ENCODE measurements around the gene SH3GL1.

The SH3GL1 gene

GRCh38 chr19:4376991-4377781 lies 23.2 kb downstream of the SH3GL1 start:
- H3K36me3 ChIP-seq (ENCODE audit: insufficient read depth, insufficient read length, low read length), result peaks cover 35% of the 10 kb centered on the region
- H3K9me3 ChIP-seq (ENCODE audit: insufficient read depth, low read length), result no peaks in the 10 kb centered on the region
- TF ChIP-seq SUZ12 (IDR thresholded peaks at IDR 0.05; ENCODE audit: extremely low read depth, insufficient read depth, insufficient read length) (no peak), YY1 (IDR thresholded peaks at IDR 0.05; ENCODE audit: insufficient read depth, insufficient read length) (no peak), ZNF274 (IDR thresholded peaks at IDR 0.05; ENCODE audit: low read depth, low read length) (no peak)
- H3K4me1 ChIP-seq (ENCODE audit: insufficient read depth, insufficient read length), result peaks cover 37% of the 10 kb centered on the region
- H3K27me3 ChIP-seq (ENCODE audit: insufficient read depth, insufficient read length), result no peaks in the 10 kb centered on the region
- no peak overlapping the region for H3K9ac ChIP-seq (ENCODE audit: insufficient read length, low read depth)
- DNase-seq (ENCODE audit: low read depth, low spot score), result no peak
- no peak overlapping the region for H3K4me3 ChIP-seq (ENCODE audit: insufficient read length, low read depth)

GRCh38 chr19:4376671-4376990 lies 23.7 kb downstream of the SH3GL1 start:
- no peak for DNase-seq (ENCODE audit: low read depth, low spot score)
- no peak for TF ChIP-seq YY1 (IDR thresholded peaks at IDR 0.05; ENCODE audit: insufficient read depth, insufficient read length)
- no peak for TF ChIP-seq SUZ12 (IDR thresholded peaks at IDR 0.05; ENCODE audit: extremely low read depth, insufficient read depth, insufficient read length)
- TF ChIP-seq ZNF274 (IDR thresholded peaks at IDR 0.05; ENCODE audit: low read depth, low read length), result no peak
- Histone ChIP-seq H3K9me3 (ENCODE audit: insufficient read depth, low read length) (no peaks in the 10 kb centered on the region), H3K9ac (ENCODE audit: insufficient read length, low read depth) (no peak overlapping the region), H3K36me3 (ENCODE audit: insufficient read depth, insufficient read length, low read length) (peaks cover 40% of the 10 kb centered on the region), H3K4me3 (ENCODE audit: insufficient read length, low read depth) (no peak overlapping the region), H3K4me1 (ENCODE audit: insufficient read depth, insufficient read length) (peaks cover 38% of the 10 kb centered on the region), H3K27me3 (ENCODE audit: insufficient read depth, insufficient read length) (no peaks in the 10 kb centered on the region)

GRCh38 chr19:4376028-4376670 lies 24.2 kb downstream of the SH3GL1 start:
- no peaks in the 10 kb centered on the region for H3K27me3 ChIP-seq (ENCODE audit: insufficient read depth, insufficient read length)
- H3K4me1 ChIP-seq (ENCODE audit: insufficient read depth, insufficient read length), result peaks cover 39% of the 10 kb centered on the region
- H3K9me3 ChIP-seq (ENCODE audit: insufficient read depth, low read length), result no peaks in the 10 kb centered on the region
- peaks cover 43% of the 10 kb centered on the region for H3K36me3 ChIP-seq (ENCODE audit: insufficient read depth, insufficient read length, low read length)
- TF ChIP-seq YY1 (IDR thresholded peaks at IDR 0.05; ENCODE audit: insufficient read depth, insufficient read length) (no peak), SUZ12 (IDR thresholded peaks at IDR 0.05; ENCODE audit: extremely low read depth, insufficient read depth, insufficient read length) (no peak), ZNF274 (IDR thresholded peaks at IDR 0.05; ENCODE audit: low read depth, low read length) (no peak)
- DNase-seq (ENCODE audit: low read depth, low spot score), result no peak
- no peak overlapping the region for H3K4me3 ChIP-seq (ENCODE audit: insufficient read length, low read depth)
- no peak overlapping the region for H3K9ac ChIP-seq (ENCODE audit: insufficient read length, low read depth)

GRCh38 chr19:4375164-4376027 lies 25.0 kb downstream of the SH3GL1 start:
- Histone ChIP-seq H3K9me3 (ENCODE audit: insufficient read depth, low read length) (no peaks in the 10 kb centered on the region), H3K9ac (ENCODE audit: insufficient read length, low read depth) (no peak overlapping the region), H3K36me3 (ENCODE audit: insufficient read depth, insufficient read length, low read length) (peaks cover 45% of the 10 kb centered on the region), H3K4me1 (ENCODE audit: insufficient read depth, insufficient read length) (peaks cover 39% of the 10 kb centered on the region), H3K27me3 (ENCODE audit: insufficient read depth, insufficient read length) (no peaks in the 10 kb centered on the region), H3K4me3 (ENCODE audit: insufficient read length, low read depth) (no peak overlapping the region)
- no peak for DNase-seq (ENCODE audit: low read depth, low spot score)
- TF ChIP-seq SUZ12 (IDR thresholded peaks at IDR 0.05; ENCODE audit: extremely low read depth, insufficient read depth, insufficient read length) (no peak), ZNF274 (IDR thresholded peaks at IDR 0.05; ENCODE audit: low read depth, low read length) (no peak), YY1 (IDR thresholded peaks at IDR 0.05; ENCODE audit: insufficient read depth, insufficient read length) (no peak)

- Histone ChIP-seq H3K4me3 (ENCODE audit: insufficient read length, low read depth) (no peak overlapping the region), H3K4me1 (ENCODE audit: insufficient read depth, insufficient read length) (peaks cover 43% of the 10 kb centered on the region), H3K27me3 (ENCODE audit: insufficient read depth, insufficient read length) (no peaks in the 10 kb centered on the region), H3K9ac (ENCODE audit: insufficient read length, low read depth) (peak overlapping the region; percentile 33), H3K9me3 (ENCODE audit: insufficient read depth, low read length) (no peaks in the 10 kb centered on the region), H3K36me3 (ENCODE audit: insufficient read depth, insufficient read length, low read length) (peaks cover 38% of the 10 kb centered on the region)
- DNase-seq (ENCODE audit: low read depth, low spot score), result no peak
- no peak for TF ChIP-seq YY1 (IDR thresholded peaks at IDR 0.05; ENCODE audit: insufficient read depth, insufficient read length)
- no peak for TF ChIP-seq ZNF274 (IDR thresholded peaks at IDR 0.05; ENCODE audit: low read depth, low read length)
- no peak for TF ChIP-seq SUZ12 (IDR thresholded peaks at IDR 0.05; ENCODE audit: extremely low read depth, insufficient read depth, insufficient read length)
Observed at GRCh38 chr19:4374498-4375163, 25.7 kb downstream of the SH3GL1 start.

GRCh38 chr19:4373601-4374497 lies 26.5 kb downstream of the SH3GL1 start:
- H3K27me3 ChIP-seq (ENCODE audit: insufficient read depth, insufficient read length), result no peaks in the 10 kb centered on the region
- H3K36me3 ChIP-seq (ENCODE audit: insufficient read depth, insufficient read length, low read length), result peaks cover 35% of the 10 kb centered on the region
- no peak for DNase-seq (ENCODE audit: low read depth, low spot score)
- peaks cover 51% of the 10 kb centered on the region for H3K4me1 ChIP-seq (ENCODE audit: insufficient read depth, insufficient read length)
- H3K4me3 ChIP-seq (ENCODE audit: insufficient read length, low read depth), result no peak overlapping the region
- TF ChIP-seq YY1 (IDR thresholded peaks at IDR 0.05; ENCODE audit: insufficient read depth, insufficient read length), result no peak
- no peak for TF ChIP-seq ZNF274 (IDR thresholded peaks at IDR 0.05; ENCODE audit: low read depth, low read length)
- TF ChIP-seq SUZ12 (IDR thresholded peaks at IDR 0.05; ENCODE audit: extremely low read depth, insufficient read depth, insufficient read length), result no peak
- peak overlapping the region; percentile 33 for H3K9ac ChIP-seq (ENCODE audit: insufficient read length, low read depth)
- H3K9me3 ChIP-seq (ENCODE audit: insufficient read depth, low read length), result no peaks in the 10 kb centered on the region
